ENCODE measurements around the gene MIDN.
A peak's percentile ranks its signal among the peaks of the same experiment; 100 is the strongest.
"Not testable (repeated sequence)": the region's sequence is repeated elsewhere in the genome, so short reads cannot be mapped to it uniquely, and the experiment has no call there.

Gene MIDN

GRCh38 chr19:1248139-1248785, at the start of gene MIDN:
TSS of gene MIDN (plus strand) at chr19:1248583. CDS start at chr19:1250297, 1,714 bp downstream.
- TF ChIP-seq EZH2 (optimal IDR thresholded peaks at IDR 0.05; ENCODE audit: low read depth, low read length) = no peak
- TF ChIP-seq CTCF (IDR thresholded peaks at IDR 0.05; ENCODE audit: low read length) = peak; percentile 58
- TF ChIP-seq EZH2phosphoT487 (IDR thresholded peaks at IDR 0.05; ENCODE audit: low read length) = no peak
- Histone ChIP-seq H3K4me2 (ENCODE audit: low read depth, low read length) (peak within 1 kb of the TSS; percentile 93), H3K27me3 (replicated peaks; ENCODE audit: insufficient read depth, low read length) (no peaks in the 10 kb centered on the region), H4K20me1 (ENCODE audit: insufficient read depth, low read length) (no peaks in the 10 kb centered on the region), H3K4me1 (ENCODE audit: low read length) (peaks cover 19% of the 10 kb centered on the region), H3K9me2 (replicated peaks; ENCODE audit: insufficient read depth, low read length) (no peaks in the 10 kb centered on the region), H3K36me3 (replicated peaks; ENCODE audit: insufficient read depth, low read length) (no peaks in the 10 kb centered on the region), H3K4me3 (ENCODE audit: low read length) (peak within 1 kb of the TSS; percentile 83), H3K9me3 (replicated peaks; ENCODE audit: insufficient read depth, low read length) (no peaks in the 10 kb centered on the region), H2AFZ (ENCODE audit: low read length) (peak within 1 kb of the TSS; percentile 86), H3K27ac (ENCODE audit: low read length) (peak within 1 kb of the TSS; percentile 97), H3F3A (ENCODE audit: insufficient read depth, low read length) (peaks cover 25% of the 10 kb centered on the region), H3K9ac (ENCODE audit: low read length) (peak within 1 kb of the TSS; percentile 96), H3K79me2 (ENCODE audit: low read length) (peaks cover 42% of the 10 kb centered on the region)
- peak; percentile 88 for DNase-seq

GRCh38 chr19:1199531-1199930, 48.9 kb upstream of the MIDN start:
- Histone ChIP-seq H2AFZ (ENCODE audit: low read length) (no peak overlapping the region), H3K4me3 (ENCODE audit: low read length) (no peak overlapping the region), H3K4me1 (ENCODE audit: low read length) (no peaks in the 10 kb centered on the region), H3K4me2 (ENCODE audit: low read depth, low read length) (no peak overlapping the region), H4K20me1 (ENCODE audit: insufficient read depth, low read length) (no peaks in the 10 kb centered on the region), H3K79me2 (ENCODE audit: low read length) (no peaks in the 10 kb centered on the region), H3K9me2 (replicated peaks; ENCODE audit: insufficient read depth, low read length) (no peaks in the 10 kb centered on the region), H3K27me3 (replicated peaks; ENCODE audit: insufficient read depth, low read length) (no peaks in the 10 kb centered on the region), H3K9ac (ENCODE audit: low read length) (no peak overlapping the region), H3K27ac (ENCODE audit: low read length) (no peak overlapping the region), H3K36me3 (replicated peaks; ENCODE audit: insufficient read depth, low read length) (no peaks in the 10 kb centered on the region), H3K9me3 (replicated peaks; ENCODE audit: insufficient read depth, low read length) (no peaks in the 10 kb centered on the region), H3F3A (ENCODE audit: insufficient read depth, low read length) (no peaks in the 10 kb centered on the region)
- TF ChIP-seq EZH2 (optimal IDR thresholded peaks at IDR 0.05; ENCODE audit: low read depth, low read length) (no peak), EZH2phosphoT487 (IDR thresholded peaks at IDR 0.05; ENCODE audit: low read length) (no peak), CTCF (IDR thresholded peaks at IDR 0.05; ENCODE audit: low read length) (no peak)
- no peak for DNase-seq

GRCh38 chr19:1200614-1201013, 47.8 kb upstream of the MIDN start:
- H3K4me1 ChIP-seq (ENCODE audit: low read length); H2AFZ ChIP-seq (ENCODE audit: low read length); H3K79me2 ChIP-seq (ENCODE audit: low read length); H3F3A ChIP-seq (ENCODE audit: insufficient read depth, low read length); DNase-seq; H3K4me2 ChIP-seq (ENCODE audit: low read depth, low read length); H4K20me1 ChIP-seq (ENCODE audit: insufficient read depth, low read length); H3K9ac ChIP-seq (ENCODE audit: low read length); H3K36me3 ChIP-seq (replicated peaks; ENCODE audit: insufficient read depth, low read length); H3K9me3 ChIP-seq (replicated peaks; ENCODE audit: insufficient read depth, low read length); H3K9me2 ChIP-seq (replicated peaks; ENCODE audit: insufficient read depth, low read length); H3K4me3 ChIP-seq (ENCODE audit: low read length); H3K27ac ChIP-seq (ENCODE audit: low read length); H3K27me3 ChIP-seq (replicated peaks; ENCODE audit: insufficient read depth, low read length): not testable (repeated sequence)

Measured in MM.1S (cell line).